Liver (tissue), 9 donors: ENCODE results near the gene NUB1. TPM values are rescaled to one million over a fixed set of nuclear protein-coding genes. Genes with fewer than 3 reads are reported as not detected.

Experiments used
- DNase-seq: peaks from one replicate; pipeline ENCODE4 v3.0.0-alpha.2; 2017; ENCODE audit warnings: low spot score
- H3K27ac ChIP-seq, 2 donors: one replicate each; pipeline ENCODE4 v1.7.0; 2013; ENCODE audit warnings: inconsistent platforms in 2 of 2, low read length in 2 of 2, control low read depth in 1 of 2, low read depth in 1 of 2, mild to moderate bottlenecking in 1 of 2
- H3K27me3 ChIP-seq, 4 donors: one replicate each; pipeline versions ENCODE4 v1.6.1 to v1.7.0; 2013; ENCODE audit warnings: low read length in 3 of 4, inconsistent platforms in 1 of 4, mild to moderate bottlenecking in 1 of 4, moderate library complexity in 1 of 4; ENCODE audit not compliant: control insufficient read depth in 4 of 4, insufficient read depth in 4 of 4
- H3K36me3 ChIP-seq, 4 donors: one replicate each; pipeline versions ENCODE4 v1.6.1 to v1.7.0; 2013; ENCODE audit warnings: low read length in 3 of 4, mild to moderate bottlenecking in 3 of 4, low read depth in 1 of 4, moderate library complexity in 1 of 4; ENCODE audit not compliant: control insufficient read depth in 4 of 4, insufficient read depth in 3 of 4
- H3K4me1 ChIP-seq, 4 donors: one replicate each; pipeline versions ENCODE4 v1.6.1 to v1.7.0; 2013; ENCODE audit warnings: low read length in 3 of 4, mild to moderate bottlenecking in 3 of 4, moderate library complexity in 1 of 4; ENCODE audit not compliant: control insufficient read depth in 4 of 4, insufficient read depth in 4 of 4
- H3K4me3 ChIP-seq, 3 donors: one replicate each; pipeline versions ENCODE4 v1.6.1 to v1.7.0; 2013; ENCODE audit warnings: low read length in 3 of 3, control low read depth in 1 of 3, low read depth in 1 of 3, mild to moderate bottlenecking in 1 of 3
- H3K9ac ChIP-seq, 2 donors: one replicate each; pipeline ENCODE4 v1.7.0; 2013; ENCODE audit warnings: low read length in 2 of 2, mild to moderate bottlenecking in 2 of 2, moderate library complexity in 2 of 2, control low read depth in 1 of 2, low read depth in 1 of 2
- H3K9me3 ChIP-seq, 4 donors: one replicate each; pipeline versions ENCODE4 v1.6.1 to v1.7.0; 2013; ENCODE audit warnings: low read length in 3 of 4; ENCODE audit not compliant: control insufficient read depth in 4 of 4
- CTCF ChIP-seq: fragments of 150-350 bp; IDR thresholded peaks from 2 replicates; pipeline ENCODE4 v1.5.1; 2017; ENCODE audit warnings: improper control_type of control experiment, low read depth, low read length; ENCODE audit not compliant: missing input control
- EGR1 ChIP-seq, 2 donors: IDR thresholded peaks; 2 replicates each; pipeline ENCODE4 v1.6.1; 2016 to 2018; ENCODE audit warnings: antibody characterized with exemption in 2 of 2, low read depth in 2 of 2
- FOXA1 ChIP-seq: IDR thresholded peaks from 2 replicates; pipeline ENCODE4 v1.6.1; 2016; ENCODE audit warnings: antibody characterized with exemption
- GABPA ChIP-seq, 2 donors: IDR thresholded peaks in 1 of 2; conservative IDR thresholded peaks in 1 of 2; 2 replicates each; pipeline ENCODE4 v1.6.1; 2016; ENCODE audit warnings: antibody characterized with exemption in 2 of 2, mild to moderate bottlenecking in 1 of 2, moderate library complexity in 1 of 2
- HNF4A ChIP-seq, 2 donors: conservative IDR thresholded peaks; 2 replicates each; pipeline ENCODE4 v1.6.1; 2016; ENCODE audit warnings: antibody characterized with exemption in 2 of 2, mild to moderate bottlenecking in 2 of 2
- HNF4G ChIP-seq: IDR thresholded peaks from 2 replicates; pipeline ENCODE4 v1.6.1; 2016; ENCODE audit warnings: antibody characterized with exemption
- JUND ChIP-seq, 2 donors: IDR thresholded peaks; 2 replicates each; pipeline ENCODE4 v1.6.1; 2016; ENCODE audit warnings: antibody characterized with exemption in 2 of 2
- RAD21 ChIP-seq, 2 donors: IDR thresholded peaks; 2 replicates each; pipeline ENCODE4 v1.6.1; 2016; ENCODE audit warnings: antibody characterized with exemption in 2 of 2, mild to moderate bottlenecking in 2 of 2
- RXRA ChIP-seq, 2 donors: IDR thresholded peaks; 2 replicates each; pipeline ENCODE4 v1.6.1; 2017 to 2018; ENCODE audit warnings: antibody characterized with exemption in 2 of 2, mild to moderate bottlenecking in 1 of 2
- SP1 ChIP-seq: IDR thresholded peaks from 2 replicates; pipeline ENCODE4 v1.6.1; 2018; ENCODE audit warnings: antibody characterized with exemption, mild to moderate bottlenecking
- TAF1 ChIP-seq: conservative IDR thresholded peaks from 2 replicates; pipeline ENCODE4 v1.6.1; 2016; ENCODE audit warnings: antibody characterized with exemption, mild to moderate bottlenecking
- YY1 ChIP-seq: IDR thresholded peaks from 2 replicates; pipeline ENCODE4 v1.6.1; 2016; ENCODE audit warnings: antibody characterized with exemption, mild to moderate bottlenecking
- WGBS: extraction: QIAGEN DNeasy Blood & Tissue Kit; methylation state at CpG from one replicate; pipeline ENCODE4 v1.1.7; 2013; 5-methylcytosine and 5-hydroxymethylcytosine counted together
- polyA plus RNA-seq, 2 donors: library from polyadenylated mRNA; stranded (reverse) in 1 of 2; unstranded in 1 of 2; fragments of 200-250 nt in 1 of 2; fragments of >200 nt in 1 of 2; fragmentation: Nextera tagmentation in 1 of 2; extraction: Ambion mirVana in 1 of 2; gene quantifications; one replicate each; pipeline versions ENCODE4 v1.2.1 to v1.2.3, GENCODE V29; 2013 to 2015
- total RNA-seq, 2 donors: library from RNA; depleted of rRNA; stranded (reverse); fragments of >200 nt; gene quantifications; one replicate each; pipeline ENCODE4 v1.2.3, GENCODE V29; 2014
- TF ChIP-seq, protein P1 (sequence below): IDR thresholded peaks from 2 replicates; pipeline ENCODE4 v1.6.1; 2016; ENCODE audit warnings: antibody characterized with exemption
- TF ChIP-seq, protein P2 (sequence below): IDR thresholded peaks from 2 replicates; pipeline ENCODE4 v1.6.1; 2016; ENCODE audit warnings: antibody characterized with exemption
- donor health status: healthy.
- donor health status: healthy.
- donor health status: healthy.
- donor health status: healthy.
- donor health status: healthy.

NUB1 gene
- total and polyA plus RNA-seq, 4 donors = 14.0 to 27.9 (median 18.8) TPM

- H3K4me1 ChIP-seq = peaks cover 8 to 26% (median 16%) of the 10 kb centered on the region in 4 donors
- peak overlapping the region in 1 of 3 donors; percentile 36 for H3K4me3 ChIP-seq
- WGBS = 16% methylated on average over 61 of the region's 61 CpGs
- H3K9ac ChIP-seq = no peak overlapping the region
- H3K9me3 ChIP-seq = no peaks in the 10 kb centered on the region
- peak; percentile 9 for TF ChIP-seq SP1
- no peak for TF ChIP-seq TAF1
- no peak overlapping the region for H3K27ac ChIP-seq
- H3K27me3 ChIP-seq = peaks cover 0 to 2% (median under 1%) of the 10 kb centered on the region in 4 donors
- H3K36me3 ChIP-seq = no peaks in the 10 kb centered on the region
- DNase-seq = no peak
Observed at GRCh38 chr7:151408839-151409666, 67.4 kb downstream of the NUB1 start.

DNA sequence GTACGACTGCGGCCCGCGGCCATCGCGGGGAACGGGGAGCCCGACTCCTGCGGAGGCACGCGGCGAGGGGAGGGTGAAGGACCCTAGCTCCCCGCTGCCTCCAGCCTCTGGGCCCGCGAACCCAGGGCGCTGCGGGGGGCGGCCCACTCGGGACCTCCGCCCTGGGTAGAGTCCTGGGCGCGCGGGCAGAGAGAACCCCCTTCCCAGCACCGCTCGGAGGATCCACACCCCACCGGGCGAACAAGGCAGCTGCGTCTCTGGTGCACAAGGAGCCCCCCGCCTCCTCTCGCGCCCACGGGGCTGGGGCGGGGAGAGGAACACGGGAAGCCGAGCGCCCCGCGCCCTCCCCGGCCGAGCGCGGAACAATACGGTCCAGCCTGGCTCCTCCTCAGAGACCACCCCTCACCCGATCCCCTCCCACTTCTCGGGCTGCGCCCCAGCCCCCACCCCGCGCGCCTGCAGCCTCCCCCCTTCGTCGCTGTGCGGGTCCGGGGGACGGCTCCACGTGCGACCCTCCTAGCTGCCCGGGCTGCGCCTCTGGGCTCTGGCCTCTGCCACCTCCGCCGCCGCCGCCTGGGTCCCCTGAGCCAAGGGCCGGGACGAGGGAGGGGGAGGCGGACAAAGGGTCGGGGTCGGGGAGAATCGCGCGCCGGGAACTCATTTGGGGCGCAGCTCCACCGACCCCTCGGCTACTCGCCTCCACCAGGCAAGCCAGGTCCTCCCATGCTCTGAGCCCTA, 68.2 kb downstream of the NUB1 start, which contains the start of gene WDR86:
TSS of gene WDR86 (minus strand) at position 372 of the 738 bp plus-strand sequence. CDS start 449 bp downstream, outside the sequence.
- Histone ChIP-seq H3K9me3 (no peaks in the 10 kb centered on the region), H3K9ac (no peak within 1 kb of the TSS), H3K4me1 (peaks cover 2 to 18% (median 12%) of the 10 kb centered on the region in 4 donors), H3K36me3 (no peaks in the 10 kb centered on the region), H3K27ac (no peak within 1 kb of the TSS), H3K4me3 (peak within 1 kb of the TSS in 1 of 3 donors; percentile 36), H3K27me3 (peaks cover 0 to 2% (median under 1%) of the 10 kb centered on the region in 4 donors)
- WGBS = 4% methylated on average over 75 of the region's 75 CpGs
- DNase-seq = no peak
- no peak for TF ChIP-seq GABPA (IDR thresholded peaks at IDR 0.05 in 1 of 2, conservative IDR thresholded peaks at IDR 0.05 in 1 of 2)
- TF ChIP-seq HNF4G = no peak
- TF ChIP-seq RAD21 (IDR thresholded peaks at IDR 0.05) = no peak
- no peak for TF ChIP-seq HNF4A (conservative IDR thresholded peaks at IDR 0.05)
- TF ChIP-seq, protein P1, sequence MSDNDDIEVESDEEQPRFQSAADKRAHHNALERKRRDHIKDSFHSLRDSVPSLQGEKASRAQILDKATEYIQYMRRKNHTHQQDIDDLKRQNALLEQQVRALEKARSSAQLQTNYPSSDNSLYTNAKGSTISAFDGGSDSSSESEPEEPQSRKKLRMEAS = no peak
- no peak for TF ChIP-seq YY1

DNA sequence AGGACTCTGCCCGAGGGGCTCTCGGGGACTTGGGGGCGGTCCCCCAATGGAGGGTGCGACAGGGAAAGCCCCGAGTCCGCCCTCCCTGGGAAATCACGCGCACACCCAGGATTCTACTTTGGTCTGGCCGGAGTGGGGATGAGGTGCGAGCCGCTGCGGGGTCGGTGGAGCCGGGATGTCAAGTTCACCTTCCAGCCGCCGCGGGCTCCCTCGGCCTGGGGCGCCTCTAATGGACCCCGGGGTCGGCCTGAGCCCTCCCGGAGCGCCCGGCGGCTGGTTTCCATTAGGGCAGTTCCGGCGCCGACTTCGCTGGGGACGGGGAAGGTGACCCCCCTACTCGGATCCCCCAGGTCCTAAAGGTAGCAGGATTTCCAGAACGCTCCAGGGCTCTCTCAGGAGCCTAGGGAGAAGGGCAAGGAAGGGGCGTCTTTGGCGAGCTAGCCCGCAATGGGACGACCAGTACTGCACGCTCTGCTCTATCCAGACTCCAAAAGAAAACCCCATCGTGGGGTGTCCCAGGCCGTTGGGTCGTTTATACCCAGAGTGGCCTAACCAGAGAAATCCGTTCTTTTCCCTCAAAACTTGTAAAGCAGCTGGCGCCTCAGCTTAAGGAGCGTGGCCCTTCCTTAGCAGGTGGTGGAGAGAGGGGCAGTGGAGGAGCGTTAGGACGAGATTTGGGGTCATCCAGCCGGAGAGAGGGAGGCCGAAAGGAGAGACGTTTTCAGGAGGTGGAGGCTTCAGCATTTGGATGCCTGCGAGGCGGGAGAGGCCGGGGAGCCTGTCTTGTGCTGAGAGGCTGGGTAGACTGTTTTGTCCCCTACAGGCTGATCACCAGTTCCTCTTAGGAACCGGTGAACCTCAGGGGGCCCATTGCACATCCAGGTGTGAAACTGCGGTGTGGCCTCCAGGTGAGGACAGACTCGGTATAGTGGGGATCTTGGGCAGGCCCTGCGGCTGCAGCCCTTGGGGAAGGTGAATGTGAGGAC, 69.1 kb downstream of the NUB1 start:
- Histone ChIP-seq H3K9me3 (no peaks in the 10 kb centered on the region), H3K36me3 (no peaks in the 10 kb centered on the region), H3K27me3 (peaks cover 0 to 2% (median under 1%) of the 10 kb centered on the region in 4 donors), H3K4me1 (peaks cover 2 to 18% (median 12%) of the 10 kb centered on the region in 4 donors), H3K27ac (no peak overlapping the region), H3K9ac (no peak overlapping the region), H3K4me3 (peak overlapping the region in 1 of 3 donors; percentile 36)
- DNase-seq = no peak
- TF ChIP-seq FOXA1 (no peak), CTCF (no peak), GABPA (IDR thresholded peaks at IDR 0.05 in 1 of 2, conservative IDR thresholded peaks at IDR 0.05 in 1 of 2) (no peak), SP1 (no peak), YY1 (no peak), TAF1 (no peak), RXRA (IDR thresholded peaks at IDR 0.05) (no peak), HNF4G (no peak), EGR1 (IDR thresholded peaks at IDR 0.05; ENCODE audit: low read depth in 2 of 2) (no peak), JUND (IDR thresholded peaks at IDR 0.05) (no peak)
- TF ChIP-seq, protein P2, sequence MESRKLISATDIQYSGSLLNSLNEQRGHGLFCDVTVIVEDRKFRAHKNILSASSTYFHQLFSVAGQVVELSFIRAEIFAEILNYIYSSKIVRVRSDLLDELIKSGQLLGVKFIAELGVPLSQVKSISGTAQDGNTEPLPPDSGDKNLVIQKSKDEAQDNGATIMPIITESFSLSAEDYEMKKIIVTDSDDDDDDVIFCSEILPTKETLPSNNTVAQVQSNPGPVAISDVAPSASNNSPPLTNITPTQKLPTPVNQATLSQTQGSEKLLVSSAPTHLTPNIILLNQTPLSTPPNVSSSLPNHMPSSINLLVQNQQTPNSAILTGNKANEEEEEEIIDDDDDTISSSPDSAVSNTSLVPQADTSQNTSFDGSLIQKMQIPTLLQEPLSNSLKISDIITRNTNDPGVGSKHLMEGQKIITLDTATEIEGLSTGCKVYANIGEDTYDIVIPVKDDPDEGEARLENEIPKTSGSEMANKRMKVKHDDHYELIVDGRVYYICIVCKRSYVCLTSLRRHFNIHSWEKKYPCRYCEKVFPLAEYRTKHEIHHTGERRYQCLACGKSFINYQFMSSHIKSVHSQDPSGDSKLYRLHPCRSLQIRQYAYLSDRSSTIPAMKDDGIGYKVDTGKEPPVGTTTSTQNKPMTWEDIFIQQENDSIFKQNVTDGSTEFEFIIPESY = no peak
- 30% methylated on average over 55 of the region's 55 CpGs for WGBS
